Neutrophil (primary cell): ENCODE measurements around the gene INTS1.

Experiments used
- H3K27ac ChIP-seq: fragments of 200-600 bp; sonication (generic); 2 replicates; pipeline ENCODE4 v1.5.1; 2016; ENCODE audit warnings: mild to moderate bottlenecking, moderate library complexity
- H3K27me3 ChIP-seq: fragments of 200-600 bp; sonication (generic); 2 replicates; pipeline ENCODE4 v1.6.0; 2016; ENCODE audit warnings: mild to moderate bottlenecking
- H3K36me3 ChIP-seq: fragments of 200-600 bp; sonication (generic); 2 replicates; pipeline ENCODE4 v1.5.1; 2017
- H3K4me1 ChIP-seq, 2 experiments: fragments of 200-600 bp in 1 of 2; sonication (generic) in 1 of 2; 1 replicate in 1 of 2; 2 replicates in 1 of 2; pipeline versions ENCODE4 v1.5.1 to v1.6.1; 2013 to 2016; ENCODE audit warnings: low read depth in 1 of 2, low read length in 1 of 2, mild to moderate bottlenecking in 1 of 2, moderate library complexity in 1 of 2; ENCODE audit not compliant: control insufficient read depth in 1 of 2, insufficient read depth in 1 of 2
- H3K4me3 ChIP-seq, 2 experiments: fragments of 200-600 bp in 1 of 2; sonication (generic) in 1 of 2; 1 replicate in 1 of 2; 2 replicates in 1 of 2; pipeline ENCODE4 v1.5.1; 2013 to 2016; ENCODE audit warnings: low read depth in 1 of 2, low read length in 1 of 2, mild to moderate bottlenecking in 1 of 2, moderate library complexity in 1 of 2
- H3K9me3 ChIP-seq: fragments of 200-600 bp; sonication (generic); 2 replicates; pipeline ENCODE4 v1.5.1; 2016
- CTCF ChIP-seq: fragments of 200-600 bp; sonication (generic); IDR thresholded peaks from 2 replicates; pipeline ENCODE4 v1.5.1; 2016; ENCODE audit warnings: antibody characterized with exemption

The INTS1 gene

GRCh38 chr7:1530946-1531262 is 26.7 kb upstream of the INTS1 start:
- Histone ChIP-seq H3K4me3 (peak overlapping the region; percentile 63 to 67), H3K27me3 (no peaks in the 10 kb centered on the region), H3K9me3 (no peaks in the 10 kb centered on the region), H3K27ac (peak overlapping the region; percentile 94), H3K36me3 (peaks cover 9% of the 10 kb centered on the region), H3K4me1 (peaks cover 42 to 45% of the 10 kb centered on the region in 2 experiments)
- no peak for TF ChIP-seq CTCF

GRCh38 chr7:1529383-1530116 is 25.4 kb upstream of the INTS1 start:
- H3K4me3 ChIP-seq = peak overlapping the region in 1 of 2 experiments; percentile 58
- no peaks in the 10 kb centered on the region for H3K9me3 ChIP-seq
- H3K27me3 ChIP-seq = no peaks in the 10 kb centered on the region
- peaks cover 41 to 42% of the 10 kb centered on the region in 2 experiments for H3K4me1 ChIP-seq
- TF ChIP-seq CTCF = no peak
- no peaks in the 10 kb centered on the region for H3K36me3 ChIP-seq
- peak overlapping the region; percentile 94 for H3K27ac ChIP-seq

- TF ChIP-seq CTCF = no peak
- no peak overlapping the region for H3K27ac ChIP-seq
- no peaks in the 10 kb centered on the region for H3K27me3 ChIP-seq
- H3K4me3 ChIP-seq = no peak overlapping the region
- H3K4me1 ChIP-seq = peaks cover 13 to 14% of the 10 kb centered on the region in 2 experiments
- H3K36me3 ChIP-seq = no peaks in the 10 kb centered on the region
- no peaks in the 10 kb centered on the region for H3K9me3 ChIP-seq
Observed at GRCh38 chr7:1526271-1526754, 22.1 kb upstream of the INTS1 start.

- no peak overlapping the region for H3K27ac ChIP-seq
- H3K4me1 ChIP-seq = peaks cover 11 to 12% of the 10 kb centered on the region in 2 experiments
- H3K36me3 ChIP-seq = no peaks in the 10 kb centered on the region
- no peaks in the 10 kb centered on the region for H3K9me3 ChIP-seq
- no peak overlapping the region for H3K4me3 ChIP-seq
- TF ChIP-seq CTCF = no peak
- no peaks in the 10 kb centered on the region for H3K27me3 ChIP-seq
Observed at GRCh38 chr7:1525409-1525808, 21.2 kb upstream of the INTS1 start.

GRCh38 chr7:1523844-1524243 is 19.7 kb upstream of the INTS1 start:
- Histone ChIP-seq H3K27me3 (no peaks in the 10 kb centered on the region), H3K4me1 (peaks cover 4 to 8% of the 10 kb centered on the region in 2 experiments), H3K27ac (no peak overlapping the region), H3K9me3 (no peaks in the 10 kb centered on the region), H3K4me3 (no peak overlapping the region), H3K36me3 (no peaks in the 10 kb centered on the region)
- TF ChIP-seq CTCF = no peak
